ENCODE measurements around the gene ANKRD66.
"Not testable (repeated sequence)": the region's sequence is repeated elsewhere in the genome, so short reads cannot be mapped to it uniquely, and the experiment has no call there.

Gene ANKRD66

GRCh38 chr6:46746696-46747095 lies at the start of gene ANKRD66:
Gene ANKRD66 (plus strand): TSS chr6:46746933. CDS start chr6:46751949, 5,016 bp downstream.
- no peak within 1 kb of the TSS for H3K27ac ChIP-seq
- no peak for DNase-seq (ENCODE audit: low read depth, low spot score)

GRCh38 chr6:46699970-46700369 lies 46.8 kb upstream of the ANKRD66 start:
- no peak overlapping the region for H3K27ac ChIP-seq
- no peak for DNase-seq (ENCODE audit: low read depth, low spot score)

GRCh38 chr6:46704562-46704961 lies 42.2 kb upstream of the ANKRD66 start:
- no peak for DNase-seq (ENCODE audit: low read depth, low spot score)
- no peak overlapping the region for H3K27ac ChIP-seq

- H3K27ac ChIP-seq = no peak overlapping the region
- no peak for DNase-seq (ENCODE audit: low read depth, low spot score)
Observed at GRCh38 chr6:46706464-46706863, 40.3 kb upstream of the ANKRD66 start.

GRCh38 chr6:46711491-46711890 lies 35.2 kb upstream of the ANKRD66 start:
- no peak overlapping the region for H3K27ac ChIP-seq
- DNase-seq (ENCODE audit: low read depth, low spot score) = no peak

GRCh38 chr6:46715141-46715540 lies 31.6 kb upstream of the ANKRD66 start:
- H3K27ac ChIP-seq = peak overlapping the region; percentile 35
- peak; percentile 37 for DNase-seq (ENCODE audit: low read depth, low spot score)

GRCh38 chr6:46719099-46719498 lies 27.6 kb upstream of the ANKRD66 start:
- DNase-seq (ENCODE audit: low read depth, low spot score) = peak; percentile 92
- H3K27ac ChIP-seq = no peak overlapping the region

GRCh38 chr6:46720401-46720800 lies 26.3 kb upstream of the ANKRD66 start:
- no peak overlapping the region for H3K27ac ChIP-seq
- no peak for DNase-seq (ENCODE audit: low read depth, low spot score)

- DNase-seq (ENCODE audit: low read depth, low spot score) = no peak
- H3K27ac ChIP-seq = no peak overlapping the region
Observed at GRCh38 chr6:46729787-46730326, 16.9 kb upstream of the ANKRD66 start.

- no peak overlapping the region for H3K27ac ChIP-seq
- DNase-seq (ENCODE audit: low read depth, low spot score) = no peak
Observed at GRCh38 chr6:46730921-46731461, 15.7 kb upstream of the ANKRD66 start.

- no peak overlapping the region for H3K27ac ChIP-seq
- DNase-seq (ENCODE audit: low read depth, low spot score) = no peak
Observed at GRCh38 chr6:46733341-46733801, 13.4 kb upstream of the ANKRD66 start.

- DNase-seq (ENCODE audit: low read depth, low spot score) = no peak
- H3K27ac ChIP-seq = no peak within 1 kb of the TSS
Observed at GRCh38 chr6:46734867-46735719, 11.6 kb upstream of the ANKRD66 start, which contains the start of gene PLA2G7. Gene PLA2G7 (minus strand): TSS chr6:46735375. CDS start chr6:46722891, 12,484 bp downstream.

- no peak overlapping the region for H3K27ac ChIP-seq
- no peak for DNase-seq (ENCODE audit: low read depth, low spot score)
Observed at GRCh38 chr6:46735720-46736031, 11.1 kb upstream of the ANKRD66 start.

- no peak overlapping the region for H3K27ac ChIP-seq
- DNase-seq (ENCODE audit: low read depth, low spot score) = no peak
Observed at GRCh38 chr6:46736906-46737305, 9.8 kb upstream of the ANKRD66 start.

GRCh38 chr6:46741482-46741881 lies 5.3 kb upstream of the ANKRD66 start:
- no peak for DNase-seq (ENCODE audit: low read depth, low spot score)
- no peak overlapping the region for H3K27ac ChIP-seq

GRCh38 chr6:46741910-46742309 lies 4.8 kb upstream of the ANKRD66 start:
- no peak overlapping the region for H3K27ac ChIP-seq
- no peak for DNase-seq (ENCODE audit: low read depth, low spot score)

GRCh38 chr6:46743425-46744158 lies 3.1 kb upstream of the ANKRD66 start:
- no peak overlapping the region for H3K27ac ChIP-seq
- DNase-seq (ENCODE audit: low read depth, low spot score) = no peak

GRCh38 chr6:46744159-46744725 lies 2.5 kb upstream of the ANKRD66 start:
- not testable (repeated sequence) for DNase-seq (ENCODE audit: low read depth, low spot score); H3K27ac ChIP-seq

GRCh38 chr6:46745973-46746372 lies 760 bp upstream of the ANKRD66 start:
- no peak overlapping the region for H3K27ac ChIP-seq
- no peak for DNase-seq (ENCODE audit: low read depth, low spot score)

- no peak for DNase-seq (ENCODE audit: low read depth, low spot score)
- no peak overlapping the region for H3K27ac ChIP-seq
Observed at GRCh38 chr6:46748940-46749503, 2.3 kb downstream of the ANKRD66 start.
